ENCODE measurements around the gene PAN2. TPM values are rescaled to one million over a fixed set of nuclear protein-coding genes. Genes with fewer than 3 reads are reported as not detected.
"Not testable (repeated sequence)": the region's sequence is repeated elsewhere in the genome, so short reads cannot be mapped to it uniquely, and the experiment has no call there.

The PAN2 gene
- total RNA-seq, 3 donors from 2014 or later: 44.3 to 84.4 (median 54.1) TPM

DNA sequence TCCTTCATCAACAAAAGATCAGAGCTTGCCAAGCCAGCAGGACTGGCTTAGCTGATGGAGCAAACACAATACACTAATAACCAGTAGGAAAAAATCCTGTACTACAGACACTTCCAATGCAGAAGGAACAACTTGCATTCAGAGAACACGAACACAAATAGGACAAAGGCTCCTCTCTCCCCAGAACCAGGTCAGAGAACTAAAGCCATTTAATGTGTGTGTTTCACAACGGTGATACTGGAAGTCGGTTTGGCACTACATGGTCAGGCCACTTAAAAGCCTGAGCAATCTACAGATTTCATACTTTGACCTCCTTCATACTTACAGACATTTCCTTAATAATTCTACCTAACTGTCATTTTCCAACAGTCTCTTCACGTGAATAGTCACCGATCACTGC lies 40.0 kb downstream of the PAN2 start:
- TF ChIP-seq, protein P1, sequence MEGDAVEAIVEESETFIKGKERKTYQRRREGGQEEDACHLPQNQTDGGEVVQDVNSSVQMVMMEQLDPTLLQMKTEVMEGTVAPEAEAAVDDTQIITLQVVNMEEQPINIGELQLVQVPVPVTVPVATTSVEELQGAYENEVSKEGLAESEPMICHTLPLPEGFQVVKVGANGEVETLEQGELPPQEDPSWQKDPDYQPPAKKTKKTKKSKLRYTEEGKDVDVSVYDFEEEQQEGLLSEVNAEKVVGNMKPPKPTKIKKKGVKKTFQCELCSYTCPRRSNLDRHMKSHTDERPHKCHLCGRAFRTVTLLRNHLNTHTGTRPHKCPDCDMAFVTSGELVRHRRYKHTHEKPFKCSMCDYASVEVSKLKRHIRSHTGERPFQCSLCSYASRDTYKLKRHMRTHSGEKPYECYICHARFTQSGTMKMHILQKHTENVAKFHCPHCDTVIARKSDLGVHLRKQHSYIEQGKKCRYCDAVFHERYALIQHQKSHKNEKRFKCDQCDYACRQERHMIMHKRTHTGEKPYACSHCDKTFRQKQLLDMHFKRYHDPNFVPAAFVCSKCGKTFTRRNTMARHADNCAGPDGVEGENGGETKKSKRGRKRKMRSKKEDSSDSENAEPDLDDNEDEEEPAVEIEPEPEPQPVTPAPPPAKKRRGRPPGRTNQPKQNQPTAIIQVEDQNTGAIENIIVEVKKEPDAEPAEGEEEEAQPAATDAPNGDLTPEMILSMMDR (IDR thresholded peaks at IDR 0.05): no peak
- no peak for TF ChIP-seq POLR2AphosphoS5 (IDR thresholded peaks at IDR 0.05)
- no peak for TF ChIP-seq POLR2A (IDR thresholded peaks at IDR 0.05)
- Histone ChIP-seq H3K27ac (peak overlapping the region in 1 of 2 donors; percentile 55), H3K9me3 (no peaks in the 10 kb centered on the region), H3K27me3 (no peaks in the 10 kb centered on the region), H3K36me3 (no peaks in the 10 kb centered on the region), H3K4me3 (no peak overlapping the region), H3K4me1 (no peaks in the 10 kb centered on the region)
- intact Hi-C loops (cut with DNase I; ENCODE audit: low total_unique reads): no loop called here
- DNase-seq (ENCODE audit: low spot score in 2 of 2): no peak

DNA sequence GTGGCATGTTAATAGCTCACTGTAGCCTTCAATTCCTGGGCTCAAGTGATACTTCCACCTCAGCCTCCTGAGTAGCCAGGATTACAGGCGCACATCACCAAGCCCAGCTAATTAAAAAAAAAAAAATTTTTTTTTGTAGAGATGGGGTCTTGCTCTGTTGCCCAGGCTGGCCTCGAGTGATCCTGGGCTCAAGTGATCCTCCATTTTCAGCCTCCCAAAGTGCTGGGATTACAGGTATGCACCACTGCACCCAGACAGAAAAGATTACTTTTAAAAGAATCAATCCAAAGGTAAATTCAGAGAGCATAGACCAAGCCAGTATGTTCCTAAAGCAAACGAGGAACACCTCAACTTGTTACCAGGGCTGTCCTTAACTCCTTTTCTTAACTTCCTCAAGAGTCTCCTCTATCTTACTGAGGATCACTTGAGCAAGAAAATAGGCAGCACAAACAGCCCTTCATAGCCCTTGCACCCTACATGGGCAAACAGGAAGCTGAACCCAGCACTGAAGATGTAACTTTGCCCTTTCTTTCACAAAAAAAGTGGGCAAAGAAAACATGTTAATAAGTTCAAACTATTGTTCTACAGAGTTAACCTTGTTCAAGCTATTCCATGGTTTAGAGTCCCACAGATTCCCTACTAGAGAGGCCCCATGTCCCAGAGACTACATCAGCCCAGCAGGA lies 45.0 kb downstream of the PAN2 start:
- no peaks in the 10 kb centered on the region for H3K4me1 ChIP-seq
- intact Hi-C loops (cut with DNase I; ENCODE audit: low total_unique reads): no loop called here
- H3K27me3 ChIP-seq: no peaks in the 10 kb centered on the region
- TF ChIP-seq, protein P1 (IDR thresholded peaks at IDR 0.05): no peak
- TF ChIP-seq POLR2A (IDR thresholded peaks at IDR 0.05) (no peak), POLR2AphosphoS5 (IDR thresholded peaks at IDR 0.05) (no peak)
- no peak overlapping the region for H3K27ac ChIP-seq
- DNase-seq (ENCODE audit: low spot score in 2 of 2): no peak
- no peaks in the 10 kb centered on the region for H3K36me3 ChIP-seq
- H3K9me3 ChIP-seq: no peaks in the 10 kb centered on the region
- no peak overlapping the region for H3K4me3 ChIP-seq

- Histone ChIP-seq H3K4me1 (no peaks in the 10 kb centered on the region), H3K9me3 (no peaks in the 10 kb centered on the region), H3K36me3 (peaks cover 6% of the 10 kb centered on the region), H3K27ac (no peak overlapping the region), H3K4me3 (no peak overlapping the region), H3K27me3 (no peaks in the 10 kb centered on the region)
- DNase-seq (ENCODE audit: low spot score in 2 of 2): no peak
- TF ChIP-seq, protein P1 (IDR thresholded peaks at IDR 0.05): no peak
- TF ChIP-seq POLR2AphosphoS5 (IDR thresholded peaks at IDR 0.05) (no peak), POLR2A (IDR thresholded peaks at IDR 0.05) (no peak)
- intact Hi-C loops (cut with DNase I; ENCODE audit: low total_unique reads): no loop called here
These were observed 47.6 kb downstream of the PAN2 start for GRCh38 chr12:56286044-56286830.

- H3K4me3 ChIP-seq; H3K9me3 ChIP-seq; DNase-seq (ENCODE audit: low spot score in 2 of 2); H3K4me1 ChIP-seq; H3K27ac ChIP-seq; H3K27me3 ChIP-seq; intact Hi-C loops (cut with DNase I; ENCODE audit: low total_unique reads): not testable (repeated sequence)
- H3K36me3 ChIP-seq: peaks cover 14% of the 10 kb centered on the region
These were observed 49.5 kb downstream of the PAN2 start for GRCh38 chr12:56284263-56284662.

- Histone ChIP-seq H3K36me3 (peaks cover 14% of the 10 kb centered on the region), H3K9me3 (no peaks in the 10 kb centered on the region), H3K4me1 (no peaks in the 10 kb centered on the region), H3K27me3 (no peaks in the 10 kb centered on the region), H3K27ac (no peak overlapping the region), H3K4me3 (no peak overlapping the region)
- DNase-seq (ENCODE audit: low spot score in 2 of 2): no peak
- TF ChIP-seq POLR2A (IDR thresholded peaks at IDR 0.05): no peak
- TF ChIP-seq POLR2AphosphoS5 (IDR thresholded peaks at IDR 0.05): no peak
- TF ChIP-seq, protein P1 (IDR thresholded peaks at IDR 0.05): no peak
- intact Hi-C loops (cut with DNase I; ENCODE audit: low total_unique reads): no loop called here
These were observed 51.2 kb downstream of the PAN2 start for GRCh38 chr12:56282579-56282978.

All from breast epithelium (tissue), 4 donors.